Sigmoid colon (tissue), 7 donors: ENCODE data around the gene TMPRSS4. TPM values are rescaled to one million over a fixed set of nuclear protein-coding genes. Genes with fewer than 3 reads are reported as not detected.
A peak's percentile ranks its signal among the peaks of the same experiment; 100 is the strongest.

ENCODE experiments used
- DNase-seq: peaks from one replicate; pipeline ENCODE4 v3.0.0-alpha.2; 2019
- H3K27ac ChIP-seq, 4 donors: fragments of 200-600 bp; sonication (generic); one replicate each; pipeline ENCODE4 v1.5.1; 2016 to 2019; ENCODE audit warnings: mild to moderate bottlenecking in 1 of 4
- H3K27me3 ChIP-seq, 3 donors: fragments of 200-600 bp; sonication (generic); one replicate each; pipeline ENCODE4 v1.5.1; 2019; ENCODE audit warnings: mild to moderate bottlenecking in 1 of 3
- H3K36me3 ChIP-seq, 4 donors: fragments of 200-600 bp; sonication (generic); one replicate each; pipeline ENCODE4 v1.5.1; 2016 to 2019
- H3K4me1 ChIP-seq, 4 donors: fragments of 200-600 bp; sonication (generic); one replicate each; pipeline ENCODE4 v1.5.1; 2017 to 2019
- H3K4me3 ChIP-seq, 4 donors: fragments of 200-600 bp; sonication (generic); one replicate each; pipeline ENCODE4 v1.5.1; 2017 to 2019; ENCODE audit warnings: mild to moderate bottlenecking in 2 of 4, moderate library complexity in 1 of 4
- H3K9me3 ChIP-seq, 4 donors: fragments of 200-600 bp in 3 of 4; sonication (generic) in 3 of 4; one replicate each; pipeline versions ENCODE4 v1.5.1 to v1.6.1; 2013 to 2019
- CTCF ChIP-seq, 4 experiments: fragments of 450-650 bp in 3 of 4; fragments of 200-600 bp in 1 of 4; IDR thresholded peaks; one replicate each; pipeline ENCODE4 v1.5.1; 2016 to 2019; ENCODE audit warnings: antibody characterized with exemption in 4 of 4, mild to moderate bottlenecking in 3 of 4, moderate library complexity in 2 of 4
- EP300 ChIP-seq, 4 donors: sonication (generic); formaldehyde crosslinking; IDR thresholded peaks; one replicate each; pipeline ENCODE4 v1.6.1; 2017; ENCODE audit warnings: antibody characterized with exemption in 4 of 4
- POLR2A ChIP-seq, 2 donors: fragments of 450-650 bp; IDR thresholded peaks; one replicate each; pipeline ENCODE4 v1.6.1; 2016; ENCODE audit warnings: antibody characterized with exemption in 2 of 2, mild to moderate bottlenecking in 2 of 2, moderate library complexity in 2 of 2
- POLR2AphosphoS5 ChIP-seq, 4 donors: sonication (generic); formaldehyde crosslinking; IDR thresholded peaks; one replicate each; pipeline ENCODE4 v1.6.1; 2017; ENCODE audit warnings: antibody characterized with exemption in 4 of 4
- WGBS, 2 donors: extraction: QIAGEN DNeasy Blood & Tissue Kit; methylation state at CpG; one replicate each; pipeline ENCODE4 v1.1.7; 2013; 5-methylcytosine and 5-hydroxymethylcytosine counted together
- intact Hi-C: fragments of 100-400 bp; cut with DNase I; formaldehyde crosslinking; loops from one replicate; pipeline ENCODE4 v1.15.1; 2023
- polyA plus RNA-seq, 3 donors: library from polyadenylated mRNA; stranded (reverse); fragments of 200-250 nt; gene quantifications; one replicate each; pipeline ENCODE4 v1.2.3, GENCODE V29; 2013
- total RNA-seq, 4 donors: library from RNA; depleted of rRNA; stranded (reverse); fragments of >200 nt; gene quantifications; one replicate each; pipeline ENCODE4 v1.1.0, GENCODE V29; 2016
- donor health status: healthy with polysubstance abuse.
- donor health status: Bipolar disorder and iron deficiency.
- donor health status: healthy.

TMPRSS4 gene
- total and polyA plus RNA-seq, 7 donors: 1.4 to 134 (median 84.6) TPM; not detected in 3

GRCh38 chr11:118135796-118136165 lies 58.9 kb downstream of the TMPRSS4 start:
- TF ChIP-seq POLR2A (IDR thresholded peaks at IDR 0.05): no peak
- no peak for TF ChIP-seq EP300 (IDR thresholded peaks at IDR 0.05)
- TF ChIP-seq POLR2AphosphoS5 (IDR thresholded peaks at IDR 0.05): no peak
- no peak for TF ChIP-seq CTCF (IDR thresholded peaks at IDR 0.05)
- Histone ChIP-seq H3K4me3 (no peak overlapping the region), H3K27me3 (peaks cover 0 to 39% (median 2%) of the 10 kb centered on the region in 3 donors), H3K27ac (no peak overlapping the region), H3K4me1 (no peaks in the 10 kb centered on the region), H3K36me3 (no peaks in the 10 kb centered on the region), H3K9me3 (no peaks in the 10 kb centered on the region)
- peak; percentile 46 for DNase-seq
- 60 to 86% methylated on average over 5 of the region's 5 CpGs for whole genome bisulfite sequencing, 2 donors
- intact Hi-C loops: no loop called here

- peak; percentile 25 for DNase-seq
- 68 to 83% methylated on average over 2 of the region's 2 CpGs for WGBS, 2 donors
- no peak overlapping the region for H3K4me3 ChIP-seq
- H3K27me3 ChIP-seq: peaks cover 0 to 44% (median 2%) of the 10 kb centered on the region in 3 donors
- intact Hi-C loops: no loop called here
- H3K4me1 ChIP-seq: no peaks in the 10 kb centered on the region
- no peaks in the 10 kb centered on the region for H3K9me3 ChIP-seq
- TF ChIP-seq POLR2AphosphoS5 (IDR thresholded peaks at IDR 0.05) (no peak), CTCF (IDR thresholded peaks at IDR 0.05) (no peak), EP300 (IDR thresholded peaks at IDR 0.05) (no peak), POLR2A (IDR thresholded peaks at IDR 0.05) (no peak)
- no peak overlapping the region for H3K27ac ChIP-seq
- H3K36me3 ChIP-seq: no peaks in the 10 kb centered on the region
Measured at GRCh38 chr11:118136341-118136740, 59.5 kb downstream of the TMPRSS4 start.

GRCh38 chr11:118136801-118137200 lies 59.9 kb downstream of the TMPRSS4 start:
- TF ChIP-seq CTCF (IDR thresholded peaks at IDR 0.05) (no peak), EP300 (IDR thresholded peaks at IDR 0.05) (no peak), POLR2AphosphoS5 (IDR thresholded peaks at IDR 0.05) (no peak), POLR2A (IDR thresholded peaks at IDR 0.05) (no peak)
- Histone ChIP-seq H3K27ac (no peak overlapping the region), H3K27me3 (peaks cover under 1 to 49% (median 2%) of the 10 kb centered on the region in 3 donors), H3K9me3 (no peaks in the 10 kb centered on the region), H3K36me3 (no peaks in the 10 kb centered on the region), H3K4me1 (no peaks in the 10 kb centered on the region), H3K4me3 (no peak overlapping the region)
- peak; percentile 32 for DNase-seq
- intact Hi-C loops: no loop called here
- 33 to 76% methylated on average over 10 of the region's 10 CpGs for WGBS, 2 donors

GRCh38 chr11:118138839-118139420 lies 62.1 kb downstream of the TMPRSS4 start:
- 54 to 67% methylated on average over 10 of the region's 10 CpGs for WGBS, 2 donors
- intact Hi-C loops: no loop called here
- TF ChIP-seq POLR2A (IDR thresholded peaks at IDR 0.05): no peak
- no peak for TF ChIP-seq POLR2AphosphoS5 (IDR thresholded peaks at IDR 0.05)
- no peak for TF ChIP-seq CTCF (IDR thresholded peaks at IDR 0.05)
- no peak for TF ChIP-seq EP300 (IDR thresholded peaks at IDR 0.05)
- no peak overlapping the region for H3K4me3 ChIP-seq
- H3K27me3 ChIP-seq: peaks cover 2 to 70% (median 6%) of the 10 kb centered on the region in 3 donors
- no peaks in the 10 kb centered on the region for H3K4me1 ChIP-seq
- H3K27ac ChIP-seq: no peak overlapping the region
- peak; percentile 15 for DNase-seq
- no peaks in the 10 kb centered on the region for H3K9me3 ChIP-seq
- no peaks in the 10 kb centered on the region for H3K36me3 ChIP-seq

- no peak for DNase-seq
- no peak overlapping the region for H3K4me3 ChIP-seq
- intact Hi-C loops: no loop called here
- peaks cover 2 to 72% (median 6%) of the 10 kb centered on the region in 3 donors for H3K27me3 ChIP-seq
- no peaks in the 10 kb centered on the region for H3K9me3 ChIP-seq
- TF ChIP-seq CTCF (IDR thresholded peaks at IDR 0.05): no peak
- no peak for TF ChIP-seq EP300 (IDR thresholded peaks at IDR 0.05)
- no peak for TF ChIP-seq POLR2A (IDR thresholded peaks at IDR 0.05)
- no peak for TF ChIP-seq POLR2AphosphoS5 (IDR thresholded peaks at IDR 0.05)
- no peaks in the 10 kb centered on the region for H3K4me1 ChIP-seq
- no peaks in the 10 kb centered on the region for H3K36me3 ChIP-seq
- no peak overlapping the region for H3K27ac ChIP-seq
- 38 to 48% methylated on average over 1 of the region's 1 CpG for WGBS, 2 donors
Measured at GRCh38 chr11:118139578-118139977, 62.7 kb downstream of the TMPRSS4 start.
